HG03045 (cell line): ENCODE results near the gene TNKS1BP1.

Source experiments
- ATAC-seq: cut with Tn5 transposase; IDR thresholded peaks from one replicate; pipeline ENCODE4 v1.9.1; 2021; ENCODE audit warnings: mild to moderate bottlenecking, moderate library complexity; ENCODE audit not compliant: unreplicated experiment

TNKS1BP1 gene

DNA sequence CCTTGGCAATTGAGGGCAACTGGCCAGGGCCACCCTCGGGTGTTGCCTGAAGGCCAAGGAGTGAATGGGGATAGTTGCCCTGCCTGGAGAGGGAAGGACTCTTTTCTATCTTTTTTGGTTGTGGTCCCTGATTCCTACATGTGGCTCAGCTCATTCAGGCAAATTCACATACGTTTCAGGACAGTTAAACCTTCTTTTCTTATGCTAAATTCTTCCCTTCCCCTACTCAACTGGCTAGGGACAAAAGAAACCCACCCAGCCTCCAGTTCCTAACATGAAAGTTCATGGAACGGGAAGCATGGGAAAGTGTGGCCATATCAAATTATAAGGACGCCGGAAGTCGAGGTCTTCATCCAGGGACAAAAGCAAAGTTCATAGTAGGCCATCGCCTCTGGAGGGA lies 61.4 kb downstream of the TNKS1BP1 start:
- no peak for ATAC-seq

DNA sequence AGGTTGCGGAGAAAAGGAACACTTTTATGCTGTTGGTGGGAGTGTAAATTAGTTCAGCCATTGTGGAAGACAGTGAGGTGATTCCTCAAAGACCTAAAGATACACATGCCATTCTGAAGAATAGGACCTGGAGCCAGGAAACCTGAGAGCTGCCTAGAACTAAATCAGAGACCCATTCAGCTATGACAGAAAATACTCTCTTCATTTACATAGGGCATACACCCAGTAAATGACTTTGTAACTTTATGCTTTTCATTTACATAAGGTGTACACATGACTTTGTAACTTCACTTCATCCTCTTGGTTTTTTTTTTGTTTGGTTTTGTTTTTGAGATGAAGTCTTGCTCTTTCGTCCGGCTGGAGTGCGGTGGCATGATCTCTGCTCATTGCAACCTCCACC lies 62.6 kb downstream of the TNKS1BP1 start:
- ATAC-seq = no peak

DNA sequence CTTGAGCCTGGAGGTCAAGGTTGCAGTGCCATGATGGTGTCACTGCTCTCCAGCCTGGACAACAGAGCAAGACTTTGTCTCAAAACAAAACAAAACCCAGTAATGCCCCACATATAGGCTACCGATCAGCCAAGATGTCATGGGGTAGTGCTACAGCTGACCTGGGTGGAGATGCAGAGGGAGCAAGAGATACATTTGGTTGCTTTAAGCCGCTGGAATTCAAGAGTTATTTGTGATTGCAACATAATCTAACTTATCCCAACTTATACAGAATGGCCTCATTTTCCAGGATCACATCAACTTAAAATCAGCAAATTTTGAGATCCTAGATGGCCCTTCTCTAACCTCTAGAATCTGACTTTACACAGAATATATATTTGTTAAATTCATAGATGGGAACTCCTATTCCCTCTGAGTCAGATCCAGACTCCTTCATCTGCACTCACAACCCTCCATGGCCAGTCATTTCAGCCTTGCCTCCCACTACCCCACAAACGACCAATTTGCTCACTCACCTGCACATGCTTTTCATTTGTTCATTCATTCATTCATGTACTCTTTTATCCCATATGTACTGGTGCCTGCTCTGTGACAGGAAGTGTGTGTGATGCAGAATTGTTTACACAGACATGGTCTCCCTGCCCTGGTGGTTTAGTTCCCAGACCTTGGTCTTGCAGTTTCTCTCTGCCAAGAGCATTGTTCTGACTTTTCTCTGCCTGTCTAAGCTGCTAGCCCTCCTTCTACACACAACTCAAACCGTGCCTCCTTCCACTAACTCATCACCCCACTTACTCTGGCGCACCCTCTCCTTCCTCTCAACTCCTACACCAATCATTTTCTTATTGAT lies 63.6 kb downstream of the TNKS1BP1 start:
- ATAC-seq = no peak

DNA sequence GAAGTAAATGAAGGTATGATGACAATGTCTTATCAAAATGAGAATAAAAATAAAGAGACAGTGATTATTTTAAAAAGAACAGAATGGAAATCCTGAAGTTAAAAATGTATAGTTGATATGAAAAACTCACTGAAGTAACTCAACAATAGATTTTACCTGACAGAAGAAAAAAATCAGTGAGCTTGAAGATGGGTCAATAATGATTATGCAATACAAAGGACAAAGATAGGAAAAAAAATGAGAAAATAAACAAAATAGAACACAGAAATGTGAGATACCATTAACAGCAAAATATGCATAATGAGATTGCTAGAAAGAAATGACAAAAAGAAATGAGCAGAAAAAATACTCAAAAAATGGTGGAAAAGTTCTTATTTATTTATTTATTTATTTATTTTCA lies 68.6 kb downstream of the TNKS1BP1 start:
- ATAC-seq = no peak

DNA sequence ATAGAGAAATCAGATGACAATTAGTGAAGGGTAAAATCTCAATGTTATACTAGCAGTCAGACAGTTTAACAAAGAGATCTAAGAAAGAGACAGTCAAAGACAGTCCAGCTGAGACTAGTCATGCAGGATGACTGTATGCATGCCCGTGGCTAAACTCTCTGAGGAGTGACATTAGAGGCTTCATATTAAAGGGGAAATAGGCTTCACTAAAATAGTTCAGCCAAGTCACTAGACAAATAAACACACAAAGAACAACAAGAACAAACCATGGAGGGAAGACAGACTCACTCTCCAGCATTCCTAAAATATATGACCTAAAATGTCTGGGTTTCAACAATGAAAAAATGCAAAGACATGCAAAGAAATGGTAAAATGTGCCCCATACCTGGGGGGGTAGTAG lies 69.1 kb downstream of the TNKS1BP1 start:
- no peak for ATAC-seq

DNA sequence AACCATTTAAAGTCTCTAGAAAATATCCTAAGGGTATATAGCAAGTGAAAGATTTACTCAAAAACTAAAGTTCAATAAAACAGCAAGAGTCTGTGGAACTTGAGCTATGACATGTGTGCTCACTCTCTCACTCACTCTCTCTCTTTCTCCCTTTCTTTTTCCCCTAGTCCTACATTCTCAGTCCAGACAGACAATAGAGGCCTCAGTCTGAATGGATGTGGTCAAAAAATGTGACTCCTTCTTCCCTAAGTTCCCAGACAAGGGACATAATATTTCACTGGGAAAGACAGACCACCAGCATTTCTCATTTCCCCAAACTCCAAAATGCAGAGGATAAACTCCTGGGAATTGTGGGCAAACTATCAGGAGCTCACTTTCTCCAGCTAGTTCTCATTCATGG lies 70.1 kb downstream of the TNKS1BP1 start:
- no peak for ATAC-seq

DNA sequence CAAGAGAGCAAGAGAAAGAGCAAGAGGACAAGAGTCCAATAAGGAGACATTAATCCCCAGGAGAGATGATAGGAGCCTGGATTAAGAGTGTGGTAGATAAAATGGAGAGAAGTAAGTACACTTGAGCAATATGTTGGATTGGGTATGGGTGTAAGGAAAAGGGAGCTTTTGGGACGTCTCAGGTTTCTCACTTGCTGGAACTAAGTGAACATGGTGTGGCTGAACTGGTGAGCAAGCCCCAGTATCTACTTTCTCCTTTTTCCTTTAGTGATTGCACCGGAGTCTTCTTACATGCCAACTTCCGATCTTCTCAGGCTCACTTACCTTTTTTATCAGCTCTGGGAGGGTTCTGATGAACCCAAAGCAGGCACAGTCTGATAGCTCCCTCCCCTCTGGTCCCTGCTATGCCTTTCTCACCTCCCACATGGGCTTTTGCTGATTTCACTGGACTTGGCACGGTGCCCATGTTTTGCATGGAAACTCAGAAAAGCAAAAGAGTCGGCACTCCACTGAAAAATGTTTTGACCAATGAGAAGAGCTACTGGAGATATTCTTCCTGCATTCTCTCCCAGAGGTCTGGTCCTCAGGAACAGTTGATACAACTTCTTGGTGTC lies 73.2 kb downstream of the TNKS1BP1 start:
- no peak for ATAC-seq

DNA sequence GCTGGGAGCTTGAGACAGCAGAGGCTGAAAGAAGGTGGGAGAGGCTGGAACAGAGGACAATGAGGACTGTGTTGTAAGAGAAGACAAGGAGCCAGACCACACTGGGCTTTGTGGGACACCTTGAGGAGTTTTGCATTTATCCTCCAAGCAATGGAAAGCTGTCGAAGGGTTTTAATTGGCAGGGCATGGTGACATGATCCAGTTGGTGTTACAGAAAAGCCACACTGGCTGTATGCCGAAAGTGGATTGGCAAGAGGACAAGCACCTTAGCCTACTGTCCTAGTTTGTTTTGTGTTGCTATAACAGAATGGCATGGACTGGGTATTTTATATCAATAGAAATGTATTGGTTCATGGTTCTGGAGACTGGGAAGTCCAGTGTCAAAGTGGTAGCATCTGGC lies 73.7 kb downstream of the TNKS1BP1 start:
- no peak for ATAC-seq
